ENCODE results near the gene MAGI2. TPM values are rescaled to one million over a fixed set of nuclear protein-coding genes. Genes with fewer than 3 reads are reported as not detected.
A peak's percentile ranks its signal among the peaks of the same experiment; 100 is the strongest.

Gene MAGI2
- polyA plus RNA-seq (2013, experiment 1 of 2; ENCODE audit: insufficient read length): 2.0 TPM
- 2.5 TPM for polyA plus RNA-seq (2013, experiment 2 of 2; ENCODE audit: insufficient read length)

- peak; percentile 83 for DNase-seq
Measured at GRCh38 chr7:79453558-79454360, at the start of gene MAGI2. TSS of gene MAGI2 (minus strand) at chr7:79453667. CDS start at chr7:79453320, 347 bp downstream.

- no peak for DNase-seq
Measured at GRCh38 chr7:79502151-79502550, 48.7 kb upstream of the MAGI2 start.

GRCh38 chr7:79500759-79501158, 47.3 kb upstream of the MAGI2 start:
- DNase-seq: no peak

GRCh38 chr7:79497728-79498127, 44.3 kb upstream of the MAGI2 start:
- DNase-seq: no peak

- peak; percentile 87 for DNase-seq
Measured at GRCh38 chr7:79495544-79496272, 42.2 kb upstream of the MAGI2 start.

GRCh38 chr7:79494046-79494445, 40.6 kb upstream of the MAGI2 start:
- no peak for DNase-seq

- no peak for DNase-seq
Measured at GRCh38 chr7:79489371-79489770, 35.9 kb upstream of the MAGI2 start.

- no peak for DNase-seq
Measured at GRCh38 chr7:79478386-79478785, 24.9 kb upstream of the MAGI2 start.

GRCh38 chr7:79475455-79475854, 22.0 kb upstream of the MAGI2 start:
- DNase-seq: no peak

- no peak for DNase-seq
Measured at GRCh38 chr7:79471699-79472098, 18.2 kb upstream of the MAGI2 start.

GRCh38 chr7:79471283-79471682, 17.8 kb upstream of the MAGI2 start:
- no peak for DNase-seq

GRCh38 chr7:79465551-79465950, 12.1 kb upstream of the MAGI2 start:
- DNase-seq: peak; percentile 18

GRCh38 chr7:79464051-79464450, 10.6 kb upstream of the MAGI2 start:
- no peak for DNase-seq

- DNase-seq: no peak
Measured at GRCh38 chr7:79462390-79462789, 8.9 kb upstream of the MAGI2 start.

- DNase-seq: peak; percentile 49
Measured at GRCh38 chr7:79461660-79462059, 8.2 kb upstream of the MAGI2 start.

- DNase-seq: no peak
Measured at GRCh38 chr7:79459381-79459780, 5.9 kb upstream of the MAGI2 start.

GRCh38 chr7:79458796-79459195, 5.3 kb upstream of the MAGI2 start:
- no peak for DNase-seq

GRCh38 chr7:79455173-79455790, 1.8 kb upstream of the MAGI2 start:
- DNase-seq: no peak

- DNase-seq: peak; percentile 50
Measured at GRCh38 chr7:79454361-79454960, 994 bp upstream of the MAGI2 start.

- no peak for DNase-seq
Measured at GRCh38 chr7:79453266-79453557, 255 bp downstream of the MAGI2 start.

- no peak for DNase-seq
Measured at GRCh38 chr7:79452495-79453265, 787 bp downstream of the MAGI2 start.

GRCh38 chr7:79452032-79452494, 1.4 kb downstream of the MAGI2 start:
- DNase-seq: peak; percentile 78
